T-helper 1 cell treated with Interleukin-12 subunit alpha and Interleukin-12 subunit beta and Interleukin-4 antibody, amounts not matched to agents 30 ng/mL and 1 ng/mL, for 36 hours (primary cell): ENCODE measurements around the gene WNK2. TPM values are rescaled to one million over a fixed set of nuclear protein-coding genes. Genes with fewer than 3 reads are reported as not detected.

ENCODE experiments used
- intact Hi-C: fragments of 100-400 bp; cut with micrococcal nuclease; formaldehyde crosslinking; loops from one replicate; pipeline ENCODE4 v1.15.1; 2024
- total RNA-seq: library from RNA; stranded (reverse); gene quantifications from 2 replicates; pipeline ENCODE4 v1.2.3, GENCODE V29; 2022

WNK2 gene
- total RNA-seq, 1 donor from 2014 or later: 0.22 TPM

DNA sequence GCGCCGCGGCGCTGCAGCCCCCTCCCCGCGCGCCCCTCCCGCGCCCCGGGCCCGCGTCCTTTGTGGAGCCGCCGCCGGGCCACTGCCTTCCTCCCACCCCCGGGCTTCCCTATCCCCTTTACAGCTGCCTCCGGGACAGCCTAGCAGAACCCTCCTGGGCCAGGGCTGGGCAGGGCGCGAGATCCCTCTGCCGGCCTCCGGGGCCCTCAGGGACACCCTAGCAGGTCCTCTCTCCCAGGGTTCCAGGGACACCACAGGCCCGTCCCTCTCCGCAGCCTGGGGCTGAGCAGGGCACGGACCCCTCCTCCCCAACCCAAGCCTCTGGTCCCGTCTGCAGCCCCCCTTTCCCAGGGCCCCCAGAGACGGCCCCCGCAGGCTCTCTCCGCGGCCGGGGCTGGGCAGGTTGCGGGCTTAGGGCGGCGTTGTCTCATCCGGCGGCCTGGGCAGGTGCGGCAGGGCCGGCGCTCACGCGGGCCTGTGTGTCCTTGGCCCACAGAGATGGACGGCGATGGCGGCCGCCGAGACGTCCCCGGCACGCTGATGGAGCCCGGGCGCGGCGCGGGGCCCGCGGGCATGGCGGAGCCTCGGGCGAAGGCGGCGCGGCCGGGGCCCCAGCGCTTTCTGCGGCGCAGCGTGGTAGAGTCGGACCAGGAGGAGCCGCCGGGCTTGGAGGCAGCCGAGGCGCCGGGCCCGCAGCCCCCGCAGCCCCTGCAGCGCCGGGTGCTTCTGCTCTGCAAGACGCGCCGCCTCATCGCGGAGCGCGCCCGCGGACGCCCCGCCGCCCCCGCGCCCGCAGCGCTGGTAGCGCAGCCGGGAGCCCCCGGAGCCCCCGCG is 710 bp downstream of the WNK2 start:
- intact Hi-C loops: no loop called here

DNA sequence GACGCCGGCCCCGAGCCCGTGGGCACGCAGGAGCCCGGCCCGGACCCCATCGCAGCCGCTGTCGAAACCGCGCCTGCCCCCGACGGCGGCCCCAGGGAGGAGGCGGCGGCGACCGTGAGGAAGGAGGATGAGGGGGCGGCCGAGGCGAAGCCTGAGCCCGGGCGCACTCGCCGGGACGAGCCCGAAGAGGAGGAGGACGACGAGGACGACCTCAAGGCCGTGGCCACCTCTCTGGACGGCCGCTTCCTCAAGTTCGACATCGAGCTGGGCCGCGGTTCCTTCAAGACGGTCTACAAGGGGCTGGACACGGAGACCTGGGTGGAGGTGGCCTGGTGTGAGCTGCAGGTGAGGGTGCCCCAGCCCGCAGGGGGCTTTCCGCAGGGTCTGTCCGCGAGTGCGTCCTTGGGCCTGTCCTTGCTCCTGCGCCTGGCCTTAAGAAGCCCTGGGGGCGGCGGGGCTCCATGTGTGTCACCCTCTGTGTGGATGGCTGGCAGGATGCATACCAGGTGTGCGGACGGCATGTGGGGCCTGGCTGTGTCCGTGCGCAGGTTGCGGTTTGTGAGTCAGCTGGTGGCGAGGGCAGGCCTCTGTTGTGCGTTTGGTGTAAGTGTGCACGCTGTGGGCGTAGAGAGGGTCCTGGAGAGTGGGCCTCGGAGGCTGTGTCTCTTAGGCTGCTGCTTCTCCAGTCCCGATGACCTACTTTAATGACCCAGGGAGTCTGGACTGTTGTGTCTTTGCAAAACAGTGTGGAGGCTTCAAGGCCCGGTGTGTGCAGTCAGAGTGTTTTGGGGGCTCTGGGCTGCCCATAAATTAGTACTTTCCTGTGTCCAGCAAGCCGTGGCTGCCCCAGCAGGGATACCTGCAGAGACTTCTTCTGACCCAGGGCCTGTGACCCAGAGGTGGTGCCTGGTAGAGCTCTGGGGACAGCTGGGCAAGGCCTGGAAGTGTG is 1.6 kb downstream of the WNK2 start:
- intact Hi-C loops: no loop called here

DNA sequence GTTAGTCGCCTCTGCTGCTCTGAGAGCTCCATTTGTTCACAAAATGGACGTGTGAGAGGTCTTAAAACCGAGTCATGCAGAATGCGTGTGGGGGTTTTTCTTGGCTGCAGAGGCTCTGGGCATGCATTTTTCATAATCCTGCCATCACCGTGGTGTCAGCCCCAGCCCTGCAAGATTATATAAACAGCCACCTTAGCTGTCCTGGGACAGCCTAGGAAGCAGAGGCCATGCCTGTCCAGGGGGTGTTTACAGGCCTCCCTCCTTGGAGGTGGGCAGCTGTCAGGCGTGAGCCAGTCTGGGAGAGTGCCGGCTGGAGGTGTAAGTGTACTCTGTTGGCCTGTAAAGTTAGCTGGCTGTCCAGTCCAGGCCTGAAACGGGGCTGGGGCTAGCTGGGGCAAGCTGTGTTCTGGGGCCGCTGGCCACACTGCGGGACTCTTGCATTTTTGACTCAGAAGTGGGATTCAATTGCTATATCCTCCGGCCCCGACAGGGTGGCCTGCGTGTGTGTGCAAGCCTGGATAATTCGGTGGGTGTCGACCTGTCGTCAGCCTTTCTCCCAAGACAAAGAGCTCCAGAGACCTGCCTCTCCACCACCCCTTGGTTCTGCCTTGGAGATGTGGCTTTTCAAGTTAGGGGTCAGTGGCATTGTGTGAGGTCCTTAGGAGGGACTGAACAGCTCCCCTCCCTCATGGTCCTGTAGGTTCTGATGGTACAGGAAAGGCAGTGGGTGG is 2.4 kb downstream of the WNK2 start:
- intact Hi-C loops: no loop called here

DNA sequence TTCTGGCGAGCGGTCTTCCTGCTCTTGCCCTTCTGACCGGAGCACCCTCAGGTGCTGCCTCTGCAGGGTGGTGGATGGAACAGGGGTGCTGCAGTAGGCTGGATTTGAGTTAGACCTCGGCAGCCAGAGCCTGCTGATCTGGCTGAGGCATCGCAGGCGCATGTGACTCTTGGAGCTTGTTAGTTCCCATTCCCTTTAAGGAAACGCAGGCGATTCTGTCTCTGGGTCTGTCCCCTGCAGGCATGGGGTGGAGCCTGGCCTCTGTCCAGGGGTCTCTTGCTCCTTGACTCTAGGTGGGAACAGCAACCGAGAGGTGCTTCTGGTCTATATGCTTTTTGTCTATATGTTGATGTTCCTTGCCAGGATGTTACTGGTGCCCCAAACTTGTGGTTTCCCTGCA is 3.1 kb downstream of the WNK2 start:
- intact Hi-C loops: no loop called here

DNA sequence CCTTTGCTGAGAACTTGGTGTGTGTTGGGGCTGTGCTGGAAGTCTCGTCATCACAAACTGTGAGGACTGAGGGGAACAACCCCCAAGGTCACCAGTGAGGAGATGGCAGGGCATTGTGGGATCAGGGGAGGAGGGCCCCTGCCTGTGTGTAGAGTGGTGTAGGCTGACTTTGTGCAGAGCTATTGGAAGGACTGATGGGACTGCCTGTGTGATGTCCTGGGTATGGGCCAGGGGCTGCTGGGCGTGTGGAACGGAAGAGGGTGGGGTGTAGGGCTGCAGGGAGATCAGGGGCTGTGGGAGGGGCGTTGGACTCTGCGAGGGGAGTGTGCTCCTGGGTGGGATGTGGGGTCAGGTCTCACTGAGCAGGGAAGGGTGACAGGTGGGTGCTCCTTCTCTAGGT is 3.6 kb downstream of the WNK2 start:
- intact Hi-C loops: no loop called here

GRCh38 chr9:93188426-93189368 is 4.8 kb downstream of the WNK2 start:
- intact Hi-C loops: no loop called here

DNA sequence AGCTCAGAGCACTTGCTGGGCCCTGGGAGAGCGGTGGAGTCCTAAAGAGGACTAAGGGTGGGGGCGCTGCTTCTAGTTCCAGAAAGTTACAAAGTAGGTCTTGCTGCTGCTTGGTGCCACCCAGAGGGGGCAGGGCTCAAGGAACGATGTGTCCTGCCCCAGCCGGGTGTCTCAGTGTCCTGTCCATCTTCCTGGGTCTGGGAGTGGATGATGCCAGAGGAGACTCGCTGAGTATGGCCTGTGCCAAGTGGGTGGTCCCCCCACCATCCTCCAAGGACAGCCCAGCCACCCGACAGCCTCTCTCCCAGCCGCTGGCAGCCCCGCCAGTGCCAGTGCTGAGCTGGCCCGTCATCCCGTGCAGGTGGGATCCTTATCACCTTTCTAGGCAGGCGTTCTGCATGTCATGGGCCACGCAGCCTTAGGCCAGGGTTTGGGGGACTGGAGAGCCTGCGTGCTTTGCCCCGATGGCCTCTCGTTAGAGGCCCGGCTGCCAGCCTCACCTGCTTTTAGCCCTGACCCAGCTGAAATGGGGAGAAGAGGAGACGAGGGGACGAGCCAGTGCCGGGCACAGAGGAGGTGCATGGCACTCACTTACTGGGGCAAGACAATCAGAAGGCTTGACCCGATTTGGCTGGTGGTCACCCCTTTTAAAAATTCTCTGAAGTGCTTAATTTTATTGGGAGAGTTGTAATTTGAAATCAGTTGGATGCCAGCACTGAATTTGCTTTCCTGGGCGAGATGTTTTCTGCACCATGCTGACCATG is 5.6 kb downstream of the WNK2 start:
- intact Hi-C loops: no loop called here

DNA sequence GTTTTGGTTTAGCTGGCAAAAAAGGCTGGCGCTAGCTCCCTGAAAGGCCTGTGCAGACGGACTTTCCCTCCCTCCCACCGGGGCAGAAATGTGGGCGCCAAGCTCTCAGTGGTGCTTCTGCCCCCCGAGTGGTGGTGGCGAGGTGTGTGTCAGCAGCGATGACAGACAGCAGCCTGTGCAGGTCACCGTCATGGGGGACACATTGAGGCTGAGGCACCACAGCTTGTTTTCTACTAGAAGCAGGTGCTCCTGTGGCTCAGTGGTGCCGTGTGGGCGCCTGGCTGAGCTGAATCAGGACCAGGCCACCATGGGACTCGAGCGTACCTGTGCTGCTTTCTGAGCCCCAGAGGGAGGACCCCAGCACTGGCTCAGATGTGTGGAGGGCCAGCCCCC is 6.2 kb downstream of the WNK2 start:
- intact Hi-C loops: no loop called here

DNA sequence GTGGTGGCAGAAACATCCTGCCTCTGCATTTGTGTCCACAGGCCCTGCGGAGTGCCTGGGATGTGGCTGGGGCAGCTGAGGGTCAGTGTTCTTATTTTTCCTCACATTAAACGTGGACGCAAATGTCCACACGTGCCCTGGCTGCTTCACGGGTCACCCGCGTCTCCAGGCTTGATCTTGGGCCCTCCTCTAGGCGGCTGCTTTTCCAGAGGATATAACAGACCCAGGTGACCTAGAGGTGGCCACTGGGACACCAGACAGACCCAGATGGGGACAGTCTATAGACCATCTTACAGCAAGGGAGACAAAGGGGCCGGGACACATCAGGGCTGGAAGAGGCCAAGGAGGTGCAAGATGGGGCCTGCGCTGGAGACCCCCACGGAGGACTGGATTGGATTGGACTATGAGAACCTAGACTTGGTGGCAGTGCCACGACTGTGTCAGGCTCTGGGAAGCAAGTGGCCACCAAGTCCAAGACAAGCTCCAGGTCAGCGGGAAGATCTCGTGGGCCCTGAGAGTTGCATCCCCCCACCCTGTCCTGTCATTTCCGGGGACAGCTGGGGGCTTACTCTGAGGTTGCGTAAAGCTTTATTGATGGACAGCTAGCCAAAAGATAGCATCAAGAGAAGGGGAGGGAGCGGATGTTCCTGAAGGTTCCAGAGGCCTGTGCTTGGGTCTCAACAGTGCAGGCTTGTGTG is 6.9 kb downstream of the WNK2 start:
- intact Hi-C loops: no loop called here

- intact Hi-C loops: no loop called here
These were observed 7.4 kb downstream of the WNK2 start for GRCh38 chr9:93191354-93191660.

- intact Hi-C loops: no loop called here
These were observed 8.9 kb downstream of the WNK2 start for GRCh38 chr9:93192721-93193387.

DNA sequence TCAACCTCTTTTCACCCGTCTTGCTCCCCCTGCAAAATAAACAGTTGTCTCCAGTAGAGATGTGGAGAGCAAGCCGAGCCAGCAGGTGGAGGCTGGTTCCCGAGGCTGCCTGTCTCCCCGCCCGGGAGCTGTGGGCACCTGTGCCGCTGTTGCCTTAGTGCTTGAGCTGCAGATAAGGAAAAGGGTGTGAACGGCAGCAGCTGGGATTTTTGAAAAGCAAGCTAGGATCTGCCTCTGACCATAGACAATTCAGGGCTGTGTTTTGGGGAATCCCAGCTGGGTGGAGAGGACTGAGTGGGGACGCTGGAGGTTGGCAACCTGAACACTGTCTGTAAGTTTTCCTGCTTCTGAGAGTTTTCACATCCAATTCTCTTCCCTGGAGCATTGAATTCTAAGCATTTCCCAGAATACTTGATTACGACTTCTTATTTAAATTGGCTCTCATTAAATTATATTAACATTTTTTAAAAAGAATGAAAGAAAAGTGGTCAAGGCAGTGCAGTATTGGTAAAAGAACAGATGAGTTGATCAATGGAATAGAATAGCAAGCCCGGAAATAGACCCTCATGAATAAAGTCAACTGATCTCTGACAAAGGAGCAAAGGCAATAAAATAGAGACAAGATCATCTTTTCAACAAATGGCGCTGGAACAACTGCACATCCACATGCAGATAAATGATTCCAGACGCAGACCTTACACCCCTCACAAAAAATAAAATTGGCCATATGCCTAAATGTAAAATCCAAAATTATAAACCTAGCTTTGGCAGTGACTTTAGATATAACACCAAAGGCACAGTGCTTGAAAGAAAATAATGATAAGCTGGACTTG is 9.7 kb downstream of the WNK2 start:
- intact Hi-C loops: no loop called here

GRCh38 chr9:93194221-93194625 is 10.3 kb downstream of the WNK2 start:
- intact Hi-C loops: no loop called here

DNA sequence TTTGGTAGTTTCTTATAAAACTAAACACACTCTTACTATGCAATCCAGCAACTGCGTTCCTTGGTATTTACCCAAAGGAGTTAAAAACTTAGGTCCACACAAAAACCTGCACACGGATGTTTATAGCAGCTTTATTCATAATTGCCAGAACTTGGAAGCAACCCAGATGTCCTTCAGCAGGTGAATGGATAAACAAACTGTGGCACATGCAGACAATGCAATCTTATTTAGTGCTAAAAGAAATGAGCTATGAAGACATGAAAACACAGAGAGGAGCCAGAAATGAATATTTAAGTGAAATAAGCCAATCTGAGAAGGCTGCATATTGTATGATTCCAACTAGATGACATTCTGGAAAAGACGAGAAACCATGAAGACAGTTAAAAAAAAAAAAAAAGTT is 10.7 kb downstream of the WNK2 start:
- intact Hi-C loops: no loop called here

DNA sequence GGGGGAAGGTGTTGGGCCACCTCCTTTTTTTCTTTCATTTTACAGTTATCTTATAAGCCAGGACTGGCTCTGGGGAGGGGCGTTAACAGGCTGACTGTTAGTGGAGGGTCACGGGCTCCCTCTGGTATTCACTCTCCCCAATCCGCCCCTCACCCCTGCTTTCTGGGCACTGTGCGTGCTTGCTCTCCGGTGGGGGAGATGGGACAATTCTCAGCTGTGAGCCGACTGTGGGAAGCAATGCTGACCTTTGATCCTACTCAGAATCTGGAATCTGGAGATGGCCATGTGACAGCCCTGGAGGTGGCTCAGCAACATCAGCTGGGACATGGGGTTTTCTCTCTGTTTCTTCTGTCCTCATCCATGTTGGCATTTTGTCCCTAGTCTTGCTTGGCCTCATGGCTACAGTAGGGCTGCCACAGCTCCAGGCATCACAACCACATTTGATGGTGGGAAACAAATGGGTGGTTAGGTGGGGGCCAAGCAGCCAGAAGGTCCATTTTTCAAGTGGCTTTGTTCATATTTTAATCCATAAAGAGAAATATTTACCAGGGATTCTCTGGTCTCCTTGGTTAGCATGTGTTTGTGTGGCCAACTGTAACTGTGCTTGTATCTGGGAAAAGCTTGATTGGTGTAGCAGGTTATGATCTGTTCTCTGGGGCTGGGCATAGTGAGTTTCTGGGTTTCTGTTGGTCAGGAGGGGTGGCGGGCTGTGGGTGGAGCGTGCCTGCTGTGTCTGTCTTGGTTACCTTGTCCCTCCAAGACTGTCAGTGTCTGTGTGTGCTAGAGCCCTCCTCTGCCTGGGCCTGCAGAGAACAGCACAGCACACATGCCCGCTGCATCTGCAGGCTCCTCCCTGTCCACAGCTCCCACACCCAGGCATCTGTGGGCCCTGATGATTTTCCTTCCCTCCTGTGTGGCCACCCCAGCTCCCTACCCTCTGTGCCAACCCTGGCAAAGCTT is 12.4 kb downstream of the WNK2 start:
- intact Hi-C loops: no loop called here

DNA sequence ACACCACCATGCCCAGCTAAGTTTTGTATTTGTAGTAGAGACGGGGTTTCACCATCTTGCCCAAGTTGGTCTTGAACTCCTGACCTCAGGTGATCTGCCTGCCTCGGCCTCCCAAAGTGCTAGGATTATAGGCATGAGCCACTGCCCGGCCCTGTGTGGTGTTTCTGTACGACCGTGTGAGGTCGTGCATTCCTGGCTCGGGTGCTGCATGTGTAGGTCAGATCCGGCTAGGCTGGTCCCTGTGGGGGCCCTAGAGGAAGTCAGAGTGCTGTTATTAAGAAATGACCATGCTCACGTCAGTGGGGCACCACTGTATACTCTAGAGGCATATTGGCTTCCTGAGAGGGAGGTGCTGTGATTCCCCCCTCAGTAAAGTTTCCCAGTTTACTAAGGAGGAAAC is 13.7 kb downstream of the WNK2 start:
- intact Hi-C loops: no loop called here
